ENCODE results near the gene GLG1.

The GLG1 gene

DNA sequence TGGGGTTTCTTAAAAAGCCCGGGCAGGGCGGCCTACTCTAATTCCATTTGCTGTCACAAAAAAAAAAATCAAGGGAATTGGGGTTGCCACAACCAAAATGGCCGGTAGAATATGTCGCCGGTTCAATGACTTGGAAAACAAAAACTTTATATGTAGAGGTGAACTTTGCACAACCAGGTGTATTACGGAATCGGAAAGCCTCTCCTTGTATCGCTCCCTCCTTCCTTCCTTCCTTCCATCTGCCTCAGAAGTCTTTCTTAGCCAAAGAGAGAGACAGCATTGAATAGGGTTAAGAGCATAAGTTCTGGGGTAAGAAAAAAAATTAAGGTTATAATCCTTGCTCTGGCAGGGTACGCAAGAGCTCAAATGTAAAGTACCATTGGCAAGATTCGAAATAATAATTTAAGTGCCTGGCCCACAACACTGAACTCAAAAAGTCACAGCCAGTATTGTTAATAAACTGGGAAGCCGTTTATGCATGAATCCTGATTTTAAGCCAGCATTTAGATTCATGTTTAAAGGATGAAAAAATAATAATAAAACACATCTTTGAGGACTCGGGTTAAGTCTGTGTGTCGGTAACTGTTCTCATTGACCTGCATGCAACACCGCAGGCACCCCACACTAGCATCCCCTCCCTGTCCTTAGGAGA lies 522 bp upstream of the GLG1 start:
- POLR2A ChIA-PET: interaction anchor here (0.6 to 1.0 kb wide), 2 partner anchors 50 to 59 kb away, joined by 3 read pairs; partner anchors contain the start of gene RFWD3
- TF ChIP-seq CTCF (IDR thresholded peaks at IDR 0.05; ENCODE audit: control extremely low read depth, extremely low read depth, low read depth, missing control alignments): no peak
- DNase-seq (ENCODE audit: extremely low spot score): no peak
- CTCF ChIA-PET: interaction anchor here (1.2 to 1.7 kb wide), 5 partner anchors 9 to 29 kb away, joined by 3 to 9 read pairs (median 5); no protein-coding TSS in a partner anchor

- POLR2A ChIA-PET: interaction anchor here (0.6 to 0.7 kb wide), 2 partner anchors 8 to 20 kb away, joined by 3 read pairs; no protein-coding TSS in a partner anchor
- no peak for TF ChIP-seq CTCF (IDR thresholded peaks at IDR 0.05; ENCODE audit: control extremely low read depth, extremely low read depth, low read depth, missing control alignments)
These were observed 981 bp downstream of the GLG1 start for GRCh38 chr16:74605746-74606520.

DNA sequence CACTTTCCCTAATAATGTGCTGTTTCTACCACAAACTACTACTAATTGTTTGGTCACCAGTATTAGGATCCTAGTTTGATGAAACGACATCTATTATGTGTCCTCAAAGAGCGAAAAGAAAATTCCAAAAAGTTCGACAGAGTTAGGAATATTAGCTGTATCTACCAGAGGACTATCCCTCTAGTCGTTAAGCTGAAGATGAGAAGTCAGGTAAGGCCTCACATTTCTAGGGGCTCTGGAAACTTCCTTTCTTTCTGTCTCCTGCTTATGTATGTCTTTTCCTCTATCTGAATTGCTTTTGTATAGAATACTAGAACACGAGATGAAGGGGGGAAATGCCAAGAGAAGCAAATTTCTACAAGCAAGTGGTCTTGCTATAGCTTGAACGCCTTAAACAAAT lies 1.6 kb downstream of the GLG1 start:
- DNase-seq (ENCODE audit: extremely low spot score): no peak
- ChIA-PET POLR2A (interaction anchor here (0.6 to 0.7 kb wide), 2 partner anchors 8 to 19 kb away, joined by 3 read pairs; no protein-coding TSS in a partner anchor), CTCF (no interaction called here)
- TF ChIP-seq CTCF (IDR thresholded peaks at IDR 0.05; ENCODE audit: control extremely low read depth, extremely low read depth, low read depth, missing control alignments): no peak

More at GRCh38 chr16:74605746-74606520, 981 bp downstream of the GLG1 start:
- no peak for DNase-seq (ENCODE audit: extremely low spot score)
- CTCF ChIA-PET: interaction anchor here (1.4 kb wide), 1 partner anchor 11 kb away, joined by 5 read pairs; no protein-coding TSS in a partner anchor

- POLR2A ChIA-PET: no interaction called here
- DNase-seq (ENCODE audit: extremely low spot score): no peak
- CTCF ChIA-PET: no interaction called here
- no peak for TF ChIP-seq CTCF (IDR thresholded peaks at IDR 0.05; ENCODE audit: control extremely low read depth, extremely low read depth, low read depth, missing control alignments)
These were observed 3.1 kb downstream of the GLG1 start for GRCh38 chr16:74603848-74604247.

DNA sequence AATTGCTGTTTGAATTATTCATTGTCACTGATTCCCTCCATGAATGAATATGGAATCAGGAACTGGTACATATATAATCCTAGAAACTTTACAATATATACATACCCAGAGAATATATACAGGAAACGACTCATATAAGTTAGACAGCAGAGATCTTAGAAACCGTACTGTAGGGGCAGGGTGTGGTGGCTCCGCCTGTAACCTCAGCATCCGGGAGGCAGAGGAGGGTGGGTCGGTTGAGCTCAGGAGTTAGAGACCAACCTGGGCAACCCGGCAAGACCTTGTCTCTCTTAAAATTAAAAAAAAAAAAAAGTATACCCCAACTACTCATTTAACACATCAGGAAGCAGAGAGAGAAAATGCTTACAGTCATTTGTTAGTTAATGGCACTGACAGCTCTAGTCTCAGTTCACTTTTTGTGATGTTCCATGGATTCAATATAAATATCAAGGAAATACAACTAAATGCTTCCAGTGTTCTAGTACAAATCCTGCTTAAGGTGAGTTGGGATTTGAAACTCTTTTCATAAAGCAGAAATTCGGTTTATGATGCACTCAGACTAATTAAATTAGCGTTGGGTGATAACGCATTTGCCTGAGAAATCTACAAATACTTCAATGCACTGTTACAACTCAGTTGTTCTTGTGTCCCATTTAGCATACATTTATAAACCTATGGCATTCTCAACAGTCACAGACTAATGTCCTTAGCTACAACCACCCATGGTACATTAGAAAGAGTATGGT lies 5.6 kb downstream of the GLG1 start:
- POLR2A ChIA-PET: interaction anchor here (0.6 kb wide), 2 partner anchors 93 to 1446 kb away, joined by 3 read pairs; no protein-coding TSS in a partner anchor
- CTCF ChIA-PET: interaction anchor here (1.1 to 1.5 kb wide), 2 partner anchors 15 to 40 kb away, joined by 3 to 4 read pairs; no protein-coding TSS in a partner anchor
- TF ChIP-seq CTCF (IDR thresholded peaks at IDR 0.05; ENCODE audit: control extremely low read depth, extremely low read depth, low read depth, missing control alignments): no peak
- DNase-seq (ENCODE audit: extremely low spot score): no peak

- TF ChIP-seq CTCF (IDR thresholded peaks at IDR 0.05; ENCODE audit: control extremely low read depth, extremely low read depth, low read depth, missing control alignments): no peak
- DNase-seq (ENCODE audit: extremely low spot score): no peak
- CTCF ChIA-PET: interaction anchor here (1.3 kb wide), 1 partner anchor 18 kb away, joined by 4 read pairs; no protein-coding TSS in a partner anchor
- POLR2A ChIA-PET: no interaction called here
These were observed 10.3 kb downstream of the GLG1 start for GRCh38 chr16:74596586-74596985.
